ENCODE measurements around the gene TYRO3.
A peak's percentile ranks its signal among the peaks of the same experiment; 100 is the strongest.

Gene TYRO3

GRCh38 chr15:41599061-41599460 lies 40.0 kb downstream of the TYRO3 start:
- no peak for TF ChIP-seq CTCF (IDR thresholded peaks at IDR 0.05; ENCODE audit: low read depth, low read length, missing control alignments)
- DNase-seq (ENCODE audit: low read depth): no peak
- H3K4me3 ChIP-seq (ENCODE audit: low read depth, low read length): no peak overlapping the region

DNA sequence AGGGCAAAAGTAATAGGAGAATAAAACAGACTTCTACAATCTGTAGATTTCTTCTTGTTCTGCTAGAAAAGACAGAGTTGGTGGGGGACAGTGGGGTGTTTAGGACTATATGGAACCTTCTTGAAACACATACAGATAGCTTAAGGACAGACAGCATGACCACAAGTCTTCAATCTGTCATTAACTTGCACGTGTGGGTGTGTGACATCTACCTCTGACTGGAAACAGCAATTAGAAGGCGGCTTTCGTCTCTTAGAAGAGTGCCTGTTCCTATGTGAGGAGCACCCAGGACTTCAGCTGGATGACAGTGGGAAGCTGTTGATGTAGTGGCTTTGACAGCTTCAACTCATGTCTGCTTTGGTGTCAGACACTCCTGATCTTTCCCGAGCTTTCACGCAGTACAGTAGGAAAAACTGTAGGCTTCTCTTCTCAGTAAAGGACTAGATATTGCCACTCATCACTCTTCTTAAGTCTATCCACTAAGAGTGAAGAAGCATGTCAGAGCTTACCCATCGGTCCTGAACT lies 44.5 kb downstream of the TYRO3 start:
- DNase-seq (ENCODE audit: low read depth): no peak
- no peak overlapping the region for H3K4me3 ChIP-seq (ENCODE audit: low read depth, low read length)
- no peak for TF ChIP-seq CTCF (IDR thresholded peaks at IDR 0.05; ENCODE audit: low read depth, low read length, missing control alignments)

- DNase-seq (ENCODE audit: low read depth): no peak
- H3K4me3 ChIP-seq (ENCODE audit: low read depth, low read length): no peak overlapping the region; the same call in 1 of the 2 replicates
- TF ChIP-seq CTCF (IDR thresholded peaks at IDR 0.05; ENCODE audit: low read depth, low read length, missing control alignments): peak; percentile 74
Measured at GRCh38 chr15:41603941-41604911, 45.2 kb downstream of the TYRO3 start.

GRCh38 chr15:41605566-41605965 lies 46.6 kb downstream of the TYRO3 start:
- no peak for DNase-seq (ENCODE audit: low read depth)
- H3K4me3 ChIP-seq (ENCODE audit: low read depth, low read length): no peak overlapping the region
- TF ChIP-seq CTCF (IDR thresholded peaks at IDR 0.05; ENCODE audit: low read depth, low read length, missing control alignments): no peak

- no peak for TF ChIP-seq CTCF (IDR thresholded peaks at IDR 0.05; ENCODE audit: low read depth, low read length, missing control alignments)
- no peak for DNase-seq (ENCODE audit: low read depth)
- H3K4me3 ChIP-seq (ENCODE audit: low read depth, low read length): no peak overlapping the region
Measured at GRCh38 chr15:41606997-41607396, 48.0 kb downstream of the TYRO3 start.

DNA sequence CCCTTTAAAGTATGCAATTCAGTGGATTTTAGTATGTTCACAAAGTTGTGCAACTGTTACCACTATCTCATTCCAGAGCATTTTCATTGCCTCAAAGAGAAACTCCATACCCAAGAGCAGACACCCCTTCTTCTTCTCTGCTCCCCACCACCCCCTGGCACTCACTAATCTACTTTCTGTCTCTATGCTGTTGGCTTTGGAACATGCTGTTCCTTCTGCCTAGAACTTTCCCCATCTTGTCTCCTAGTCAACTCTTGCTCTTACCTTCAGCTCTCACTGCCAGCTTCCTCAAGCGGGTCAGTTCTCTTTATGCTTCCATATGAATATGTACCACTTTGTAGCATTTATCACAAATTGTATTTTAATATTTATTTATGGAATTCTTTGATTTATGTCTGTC lies 50.1 kb downstream of the TYRO3 start:
- DNase-seq (ENCODE audit: low read depth): no peak
- H3K4me3 ChIP-seq (ENCODE audit: low read depth, low read length): no peak overlapping the region
- TF ChIP-seq CTCF (IDR thresholded peaks at IDR 0.05; ENCODE audit: low read depth, low read length, missing control alignments): no peak

Measured in GM12864 (cell line).